Activated CD4-positive, alpha-beta memory T cell treated with anti-CD3 and anti-CD28 coated beads, Interleukin-2, amount 10 ng/mL, durations not matched to agents 7 days and 5 days (primary cell): ENCODE measurements around the gene STAP2. TPM values are rescaled to one million over a fixed set of nuclear protein-coding genes. Genes with fewer than 3 reads are reported as not detected.

Source experiments
- CTCF ChIA-PET: fragments of 350-600 bp; sonication (Branson Sonifier 250); formaldehyde crosslinking; loops from one replicate; lab custom pipeline; 2021; ENCODE audit warnings: antibody characterized with exemption, inconsistent platforms; lab: Charles Lee
- POLR2A ChIA-PET: fragments of 350-600 bp; sonication (Branson Sonifier 250); formaldehyde crosslinking; loops from one replicate; lab custom pipeline; 2021; ENCODE audit warnings: antibody characterized with exemption; lab: Charles Lee
- DNase-seq: peaks from one replicate; pipeline ENCODE4 v3.0.0-alpha.2; 2020
- H3K27ac Mint-ChIP-seq: one replicate; pipeline ENCODE4 v1.8.0; 2021; ENCODE audit warnings: mild to moderate bottlenecking, mixed read lengths
- H3K27me3 Mint-ChIP-seq: one replicate; pipeline ENCODE4 v1.8.0; 2021; ENCODE audit warnings: mixed read lengths
- H3K36me3 Mint-ChIP-seq: one replicate; pipeline ENCODE4 v1.8.0; 2021; ENCODE audit warnings: low read depth, mixed read lengths
- H3K4me1 Mint-ChIP-seq: one replicate; pipeline ENCODE4 v1.8.0; 2021; ENCODE audit warnings: mixed read lengths
- H3K4me3 Mint-ChIP-seq: one replicate; pipeline ENCODE4 v1.8.0; 2021; ENCODE audit warnings: mild to moderate bottlenecking, mixed read lengths
- H3K9me3 Mint-ChIP-seq: one replicate; pipeline ENCODE4 v1.8.0; 2021; ENCODE audit warnings: mixed read lengths
- total RNA-seq, 2 experiments: library from RNA; stranded (reverse); gene quantifications; one replicate each; pipeline ENCODE4 v1.2.3, GENCODE V29; 2021

Gene STAP2
- total RNA-seq, 2 experiments from 2014 or later = 8.3 to 8.6 TPM

DNA sequence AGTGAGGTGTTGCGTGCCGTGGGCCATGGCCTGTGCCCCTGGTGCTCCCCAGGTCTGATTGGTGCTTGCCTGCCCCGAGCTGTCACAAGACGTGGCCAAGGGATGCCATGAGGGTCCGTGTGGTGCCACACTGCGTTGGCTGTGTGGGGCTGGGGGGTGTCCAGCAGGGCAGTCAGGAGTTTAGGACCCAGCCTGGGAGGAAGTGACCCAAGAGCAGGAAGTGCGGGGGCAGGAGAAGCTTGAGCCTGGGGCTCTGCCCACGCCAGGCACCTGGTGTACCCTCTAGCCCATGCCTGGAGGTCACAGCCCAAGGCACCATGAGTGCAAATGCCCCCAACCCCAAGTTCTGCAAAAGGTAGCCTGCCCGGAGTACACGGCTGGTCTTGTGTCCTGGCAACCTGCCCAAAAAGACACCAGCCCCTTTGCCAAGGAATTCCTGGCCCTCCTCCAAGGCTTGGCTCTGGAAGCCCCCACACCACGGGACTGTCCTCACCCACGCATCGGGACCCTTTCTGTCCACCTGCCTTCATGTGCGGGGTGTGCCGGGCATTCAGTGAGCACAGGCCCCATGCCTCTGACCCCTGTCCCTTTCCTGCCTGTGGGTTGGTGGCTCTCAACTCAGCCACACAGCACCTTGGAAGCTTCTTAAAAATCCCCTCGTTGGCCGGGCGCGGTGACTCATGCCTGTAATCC lies 29.6 kb upstream of the STAP2 start:
- Mint-ChIP-seq H3K4me1 (peaks cover 56% of the 10 kb centered on the region), H3K4me3 (peak overlapping the region; percentile 73), H3K36me3 (peaks cover 11% of the 10 kb centered on the region), H3K27ac (peak overlapping the region; percentile 97), H3K9me3 (no peaks in the 10 kb centered on the region), H3K27me3 (no peaks in the 10 kb centered on the region)
- DNase-seq = peak; percentile 33
- ChIA-PET POLR2A (interaction anchor here (0.8 to 2.6 kb wide), 6 partner anchors 9 to 34 kb away, joined by 4 to 20 read pairs (median 5); partner anchors contain the start of genes CHAF1A, MPND and SH3GL1), CTCF (interaction anchor here (0.9 to 2.9 kb wide), 3 partner anchors 16 to 33 kb away, joined by 3 to 36 read pairs (median 4); partner anchors contain the start of genes CHAF1A and SH3GL1)

DNA sequence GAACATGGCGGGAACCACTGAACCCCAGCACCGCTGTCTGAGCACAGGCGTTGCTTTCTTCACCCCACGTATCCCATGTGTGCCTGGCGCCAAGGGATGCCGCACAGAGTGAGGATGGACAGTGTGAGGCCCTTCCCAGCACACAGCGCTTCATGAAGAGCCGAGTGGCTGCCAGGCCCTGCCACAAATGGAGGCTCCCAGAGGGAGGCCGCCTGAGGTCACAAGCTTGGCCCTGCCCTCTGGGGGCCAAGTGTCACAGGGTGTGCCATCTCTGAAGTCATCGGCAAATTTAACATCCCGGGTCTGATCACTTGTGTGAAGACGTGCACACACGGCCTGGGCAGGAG lies 29.1 kb upstream of the STAP2 start:
- CTCF ChIA-PET = interaction anchor here (2.9 kb wide), 1 partner anchor 33 kb away, joined by 36 read pairs; the partner anchor contains the start of genes CHAF1A and SH3GL1
- H3K36me3 Mint-ChIP-seq = peaks cover 11% of the 10 kb centered on the region
- H3K27me3 Mint-ChIP-seq = no peaks in the 10 kb centered on the region
- no peak for DNase-seq
- no peak overlapping the region for H3K4me3 Mint-ChIP-seq
- H3K9me3 Mint-ChIP-seq = no peaks in the 10 kb centered on the region
- H3K4me1 Mint-ChIP-seq = peaks cover 54% of the 10 kb centered on the region
- H3K27ac Mint-ChIP-seq = peak overlapping the region; percentile 97
- POLR2A ChIA-PET = interaction anchor here (1.8 to 2.0 kb wide), 2 partner anchors 24 to 34 kb away, joined by 6 to 11 read pairs; partner anchors contain the start of genes CHAF1A and MPND

DNA sequence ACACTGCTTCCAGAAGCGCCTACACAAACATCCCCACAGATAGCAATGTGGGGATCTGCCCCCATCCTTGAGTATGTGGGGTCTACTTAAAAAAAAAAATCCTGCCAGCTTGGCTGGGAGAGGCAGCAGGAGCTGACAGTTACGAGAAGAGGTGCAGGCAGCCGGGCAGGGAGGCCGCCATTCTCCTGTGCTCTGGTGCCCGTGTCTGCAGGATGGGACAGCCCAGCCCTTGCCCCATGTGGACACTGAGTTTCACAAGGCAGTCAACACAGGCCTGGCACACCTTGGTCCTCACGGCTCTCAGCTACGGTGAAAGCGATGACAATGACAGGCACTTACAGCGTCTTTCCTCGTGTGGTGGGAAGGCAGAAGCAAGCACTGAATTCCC lies 28.7 kb upstream of the STAP2 start:
- no peak overlapping the region for H3K4me3 Mint-ChIP-seq
- ChIA-PET CTCF (interaction anchor here (0.6 to 1.7 kb wide), 2 partner anchors 15 to 380 kb away, joined by 5 to 7 read pairs; no protein-coding TSS in a partner anchor), POLR2A (interaction anchor here (1.0 to 2.0 kb wide), 3 partner anchors 23 to 35 kb away, joined by 3 to 11 read pairs (median 6); partner anchors contain the start of genes CHAF1A, MPND and SH3GL1)
- H3K9me3 Mint-ChIP-seq = no peaks in the 10 kb centered on the region
- H3K36me3 Mint-ChIP-seq = peaks cover 11% of the 10 kb centered on the region
- no peak for DNase-seq
- peak overlapping the region; percentile 97 for H3K27ac Mint-ChIP-seq
- no peaks in the 10 kb centered on the region for H3K27me3 Mint-ChIP-seq
- peaks cover 50% of the 10 kb centered on the region for H3K4me1 Mint-ChIP-seq

DNA sequence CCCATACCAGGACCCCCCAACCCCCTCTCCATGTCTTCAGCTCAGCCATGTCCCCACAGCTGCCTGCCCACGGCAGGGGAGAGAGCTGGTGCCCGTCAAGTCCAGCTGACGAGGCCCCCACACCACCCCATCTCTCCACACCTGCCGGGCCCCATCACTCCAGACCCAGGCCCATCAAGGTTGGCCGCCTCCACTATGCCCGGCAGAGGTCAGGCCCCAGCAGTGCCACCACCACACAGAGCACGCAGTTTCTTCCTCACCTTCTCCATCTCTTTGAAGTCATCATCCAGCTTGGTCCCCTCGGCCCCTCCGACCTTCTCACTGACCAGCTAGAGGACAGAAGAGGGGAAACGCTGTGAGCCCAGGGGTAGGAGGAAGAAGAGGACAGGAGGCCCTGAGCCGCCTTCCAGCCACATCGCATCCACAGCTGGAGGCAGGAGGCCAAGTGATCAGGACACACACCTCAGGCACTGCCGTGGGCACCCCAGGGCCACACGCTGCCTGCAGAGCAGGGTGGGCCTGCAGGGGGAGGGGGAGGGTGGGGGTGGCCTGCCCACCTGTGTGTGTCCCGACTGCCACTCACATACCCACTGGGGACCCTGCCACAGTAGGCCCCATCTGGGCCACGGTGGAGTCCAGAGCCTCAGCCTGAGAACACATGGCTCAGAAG lies 28.2 kb upstream of the STAP2 start:
- POLR2A ChIA-PET = interaction anchor here (0.6 to 5.9 kb wide), 6 partner anchors 10 to 49 kb away, joined by 3 to 22 read pairs (median 4); partner anchors contain the start of genes CHAF1A, MPND and SH3GL1

DNA sequence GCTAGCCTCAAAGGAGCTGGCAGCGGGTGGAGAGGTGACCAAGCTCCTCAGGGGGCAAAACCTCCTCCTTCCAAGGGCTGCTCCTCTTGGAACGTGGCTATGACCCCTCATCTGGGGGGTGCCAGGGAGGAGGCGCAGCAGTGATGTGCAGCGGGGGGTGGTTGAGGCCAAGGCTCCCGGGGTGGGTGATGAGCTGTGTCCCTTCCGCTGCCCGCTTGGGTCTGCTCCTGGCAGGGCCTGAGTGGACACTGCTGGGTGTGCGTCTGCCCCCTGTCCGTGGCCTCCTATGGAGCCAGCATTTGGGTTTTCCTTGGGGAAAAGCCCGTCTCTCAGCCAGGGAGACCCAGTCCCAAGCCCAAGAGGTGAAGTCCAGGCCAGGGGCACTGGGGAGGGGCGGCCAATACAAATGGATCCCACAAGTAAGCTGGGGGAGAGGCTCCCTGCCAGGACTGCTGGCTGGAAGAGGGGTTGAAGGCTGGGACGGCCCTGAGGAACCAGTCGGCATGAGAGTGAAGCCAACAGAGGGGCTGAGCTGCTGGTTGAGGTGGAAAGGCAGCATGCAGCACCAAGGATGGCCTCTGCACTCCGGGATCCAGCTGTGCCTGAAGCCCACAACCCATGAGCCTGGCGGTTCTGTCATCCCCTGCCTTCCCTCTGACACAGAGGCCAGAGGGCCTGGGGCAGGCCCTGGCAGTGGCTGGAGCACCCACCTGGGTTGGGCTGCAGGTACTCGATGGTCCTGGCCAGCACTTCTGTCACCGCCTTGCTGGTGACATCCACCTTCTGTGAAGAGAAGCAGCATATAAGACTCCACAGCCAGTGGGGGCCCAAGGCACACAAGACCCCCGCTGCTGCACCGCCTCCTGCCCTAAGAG lies 27.4 kb upstream of the STAP2 start:
- no peak for DNase-seq
- peaks cover 38% of the 10 kb centered on the region for H3K4me1 Mint-ChIP-seq
- CTCF ChIA-PET = interaction anchor here (1.7 kb wide), 1 partner anchor 13 kb away, joined by 7 read pairs; no protein-coding TSS in a partner anchor
- no peak overlapping the region for H3K27ac Mint-ChIP-seq
- H3K36me3 Mint-ChIP-seq = peaks cover 16% of the 10 kb centered on the region
- POLR2A ChIA-PET = interaction anchor here (0.6 to 5.9 kb wide), 7 partner anchors 10 to 50 kb away, joined by 3 to 22 read pairs (median 5); partner anchors contain the start of genes CHAF1A, MPND and SH3GL1
- no peaks in the 10 kb centered on the region for H3K9me3 Mint-ChIP-seq
- no peak overlapping the region for H3K4me3 Mint-ChIP-seq
- no peaks in the 10 kb centered on the region for H3K27me3 Mint-ChIP-seq

More for the DNA sequence above, 28.2 kb upstream of the STAP2 start:
- Mint-ChIP-seq H3K27me3 (no peaks in the 10 kb centered on the region), H3K9me3 (no peaks in the 10 kb centered on the region), H3K27ac (peak overlapping the region; percentile 97), H3K4me3 (no peak overlapping the region), H3K4me1 (peaks cover 46% of the 10 kb centered on the region), H3K36me3 (peaks cover 16% of the 10 kb centered on the region)
- CTCF ChIA-PET = interaction anchor here (0.6 to 1.7 kb wide), 2 partner anchors 14 to 379 kb away, joined by 5 to 7 read pairs; no protein-coding TSS in a partner anchor
- DNase-seq = no peak

DNA sequence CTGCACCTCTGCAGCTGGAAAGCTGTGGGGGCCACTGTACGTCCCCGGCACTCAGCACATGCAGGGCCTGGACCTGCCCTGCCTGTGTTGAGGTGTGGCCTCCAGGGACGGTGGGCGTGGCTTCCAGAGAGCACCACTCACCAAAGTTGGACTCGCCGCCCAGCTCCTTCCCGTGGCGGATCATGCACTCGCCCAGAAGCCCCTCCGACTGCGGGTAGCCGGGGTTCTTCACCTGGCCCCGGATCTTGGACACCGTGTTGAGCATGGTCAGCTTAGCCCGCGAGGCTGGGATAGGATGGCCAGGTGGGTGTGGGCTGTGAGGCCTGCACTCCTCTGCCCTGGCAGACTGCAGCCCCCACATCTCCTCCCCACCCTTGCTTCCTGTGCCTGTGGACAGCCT lies 26.7 kb upstream of the STAP2 start:
- Mint-ChIP-seq H3K27ac (no peak overlapping the region), H3K27me3 (no peaks in the 10 kb centered on the region), H3K9me3 (no peaks in the 10 kb centered on the region), H3K4me3 (no peak overlapping the region), H3K4me1 (peaks cover 31% of the 10 kb centered on the region), H3K36me3 (peaks cover 23% of the 10 kb centered on the region)
- ChIA-PET CTCF (interaction anchor here (1.3 to 3.5 kb wide), 2 partner anchors 13 to 98 kb away, joined by 3 to 11 read pairs; no protein-coding TSS in a partner anchor), POLR2A (interaction anchor here (1.0 to 5.9 kb wide), 4 partner anchors 9 to 35 kb away, joined by 5 to 22 read pairs (median 6); partner anchors contain the start of genes MPND and SH3GL1)
- no peak for DNase-seq

DNA sequence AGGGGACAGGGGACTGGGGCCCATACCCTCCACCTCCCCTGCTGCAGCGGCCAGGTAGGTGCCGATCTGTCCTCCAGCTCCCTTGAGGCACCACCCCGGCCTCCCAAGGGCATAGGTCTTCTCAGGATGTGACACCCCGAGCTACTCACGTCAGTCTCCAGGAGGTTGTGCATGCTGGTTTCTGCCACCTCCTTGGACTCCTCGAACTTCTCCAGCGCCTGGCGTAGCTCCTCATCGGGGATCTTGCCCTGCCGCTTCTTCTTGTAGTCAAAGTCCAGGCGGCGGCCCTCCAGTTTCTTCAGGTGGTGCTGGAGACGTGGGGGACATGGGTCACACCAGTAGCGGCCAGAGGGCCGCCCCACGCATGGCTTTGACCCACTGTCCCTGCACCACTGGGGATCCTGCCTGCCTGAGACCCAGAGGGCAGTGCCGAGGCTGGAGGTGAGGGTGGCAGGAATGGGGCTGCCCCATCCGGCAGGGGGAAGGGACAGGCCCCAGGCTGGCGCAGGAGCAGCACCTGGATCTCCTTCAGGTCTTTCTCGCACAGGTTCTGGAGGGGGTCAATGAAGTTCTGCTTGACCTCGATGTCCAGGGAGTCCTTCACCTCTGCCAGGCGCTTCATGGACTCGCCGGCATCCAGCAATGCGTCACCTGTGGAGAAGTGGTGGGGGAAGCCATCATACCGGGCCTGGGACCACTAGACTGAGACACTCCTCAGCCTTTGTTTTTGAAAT lies 25.1 kb upstream of the STAP2 start:
- CTCF ChIA-PET = interaction anchor here (1.2 to 3.5 kb wide), 5 partner anchors 11 to 97 kb away, joined by 3 to 11 read pairs (median 5); partner anchors contain the start of genes CHAF1A and MPND
- no peak overlapping the region for H3K27ac Mint-ChIP-seq

DNA sequence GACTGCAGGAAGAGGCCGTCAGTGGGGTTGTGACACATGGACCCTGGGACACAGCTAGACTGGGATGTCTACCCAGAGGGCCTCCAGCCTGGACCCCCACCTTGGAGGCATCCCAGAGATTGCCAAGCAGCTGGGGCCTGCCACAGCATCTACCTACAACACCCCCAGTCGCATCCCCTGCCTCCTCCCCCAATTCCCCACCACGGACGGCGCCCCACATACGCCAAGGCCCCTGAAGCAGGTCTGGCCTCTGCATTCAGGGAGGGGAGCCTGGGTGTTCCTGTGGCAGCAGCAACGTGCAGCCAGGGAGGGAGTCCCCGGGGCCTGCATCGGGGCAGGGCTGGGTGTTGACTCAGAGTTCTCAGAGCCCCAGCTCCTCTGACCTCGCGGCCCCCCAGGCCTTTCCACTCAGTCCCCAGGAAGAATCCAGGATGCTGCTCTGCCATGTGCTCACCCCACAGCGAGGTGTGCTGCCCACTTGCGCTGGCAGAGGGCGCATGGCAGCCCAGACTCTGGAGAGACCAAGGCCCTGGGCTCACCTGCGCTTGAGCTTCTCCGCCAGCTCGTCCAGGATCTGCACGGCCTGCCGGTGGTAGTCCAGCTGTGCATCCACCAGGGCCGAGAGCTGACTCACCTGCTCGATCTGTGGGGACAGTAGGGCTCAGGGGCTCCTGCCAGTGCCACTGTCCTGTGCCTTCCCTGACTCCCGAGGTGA lies 24.4 kb upstream of the STAP2 start:
- Mint-ChIP-seq H3K9me3 (no peaks in the 10 kb centered on the region), H3K36me3 (peaks cover 26% of the 10 kb centered on the region), H3K27ac (no peak overlapping the region), H3K27me3 (no peaks in the 10 kb centered on the region), H3K4me3 (no peak overlapping the region), H3K4me1 (peaks cover 10% of the 10 kb centered on the region)
- POLR2A ChIA-PET = interaction anchor here (5.9 kb wide), 1 partner anchor 20 kb away, joined by 22 read pairs; the partner anchor contains the start of gene MPND
- CTCF ChIA-PET = interaction anchor here (1.2 to 3.5 kb wide), 4 partner anchors 10 to 39 kb away, joined by 4 to 11 read pairs (median 5); partner anchors contain the start of genes CHAF1A and MPND
- no peak for DNase-seq

More for the DNA sequence above, 25.1 kb upstream of the STAP2 start:
- POLR2A ChIA-PET = interaction anchor here (5.9 kb wide), 1 partner anchor 20 kb away, joined by 22 read pairs; the partner anchor contains the start of gene MPND
- no peaks in the 10 kb centered on the region for H3K27me3 Mint-ChIP-seq
- peaks cover 27% of the 10 kb centered on the region for H3K36me3 Mint-ChIP-seq
- DNase-seq = no peak
- H3K9me3 Mint-ChIP-seq = no peaks in the 10 kb centered on the region
- no peak overlapping the region for H3K4me3 Mint-ChIP-seq
- H3K4me1 Mint-ChIP-seq = peaks cover 17% of the 10 kb centered on the region

DNA sequence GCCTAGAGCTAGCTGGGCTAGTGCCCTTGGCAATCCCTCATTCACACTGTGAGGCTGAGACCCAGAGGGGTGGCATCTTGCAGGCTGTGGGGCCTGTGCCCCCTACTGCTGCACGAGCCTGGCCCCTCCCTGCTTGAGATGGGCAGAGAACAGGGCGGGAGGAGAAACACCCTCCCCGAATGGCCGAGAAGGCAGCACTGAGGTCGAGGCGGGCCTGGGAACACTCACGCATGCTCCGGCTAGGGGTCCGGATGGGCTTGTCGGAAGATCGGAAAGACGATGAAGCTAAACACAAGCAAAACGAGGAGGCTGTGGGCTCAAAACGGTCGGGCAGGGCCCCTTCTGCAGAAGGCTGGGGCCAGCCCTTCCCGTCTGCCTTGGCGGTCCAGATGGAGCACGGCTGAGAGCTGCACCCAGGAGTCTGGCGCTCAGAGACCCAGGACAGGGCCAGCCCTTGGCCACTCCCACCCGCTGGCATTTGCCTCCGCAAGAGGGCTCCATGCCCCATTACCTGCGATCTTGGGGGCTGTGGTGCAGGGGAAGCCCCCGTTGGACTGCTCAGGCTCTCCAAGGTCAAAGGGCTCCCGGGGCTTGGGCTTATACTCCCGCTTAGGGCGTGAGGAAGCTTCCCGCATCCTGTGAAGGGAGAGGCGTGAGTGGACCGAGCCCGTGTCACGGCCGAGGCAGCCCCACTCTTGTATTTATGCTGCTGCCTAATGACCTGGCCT lies 23.6 kb upstream of the STAP2 start:
- Mint-ChIP-seq H3K27me3 (no peaks in the 10 kb centered on the region), H3K4me1 (peaks cover 3% of the 10 kb centered on the region), H3K4me3 (no peak overlapping the region), H3K9me3 (no peaks in the 10 kb centered on the region), H3K27ac (no peak overlapping the region), H3K36me3 (peaks cover 22% of the 10 kb centered on the region)
- POLR2A ChIA-PET = interaction anchor here (5.9 kb wide), 1 partner anchor 19 kb away, joined by 22 read pairs; the partner anchor contains the start of gene MPND
- CTCF ChIA-PET = interaction anchor here (3.5 kb wide), 1 partner anchor 10 kb away, joined by 11 read pairs; no protein-coding TSS in a partner anchor
- no peak for DNase-seq
